ENCODE results near the gene LMX1B.

GRCh38 chr9:126703866-126704156, 90.1 kb downstream of the LMX1B start:
- TF ChIP-seq CTCF (IDR thresholded peaks at IDR 0.05; ENCODE audit: low read depth, low read length), result no peak
- no peak for TF ChIP-seq POLR2A (IDR thresholded peaks at IDR 0.05; ENCODE audit: extremely low read depth, insufficient read length)
- TF ChIP-seq MYC (IDR thresholded peaks at IDR 0.05; ENCODE audit: low read depth, low read length), result no peak
